ENCODE data around the gene HMX1. TPM values are rescaled to one million over a fixed set of nuclear protein-coding genes. Genes with fewer than 3 reads are reported as not detected.

Gene HMX1
- polyA plus RNA-seq, 1 of the 3 experiments (the other 2 are of a cell fraction) = 0.20 TPM

- H3F3A ChIP-seq (replicated peaks; ENCODE audit: insufficient read depth) = no peaks in the 10 kb centered on the region
- no peaks in the 10 kb centered on the region for H3K9me3 ChIP-seq
- no peak for DNase-seq
- H3K4me2 ChIP-seq = no peak overlapping the region
- H3K27me3 ChIP-seq (ENCODE audit: insufficient read depth) = no peaks in the 10 kb centered on the region
- no peak overlapping the region for H3K27ac ChIP-seq (ENCODE audit: low read depth in 2 of 2, low read length in 1 of 2)
- no peaks in the 10 kb centered on the region for H3K79me2 ChIP-seq (ENCODE audit: insufficient read depth)
- H4K20me1 ChIP-seq (ENCODE audit: insufficient read depth) = no peaks in the 10 kb centered on the region
- ChIA-PET POLR2A (no interaction called here), CTCF (interaction anchor here (1.9 kb wide), 1 partner anchor 63 kb away, joined by 7 read pairs; no protein-coding TSS in a partner anchor)
- H3K9ac ChIP-seq = no peak overlapping the region
- no peaks in the 10 kb centered on the region for H3K36me3 ChIP-seq (replicated peaks in 1 of 2; ENCODE audit: control insufficient read depth in 1 of 2, insufficient read depth in 2 of 2, low read length in 1 of 2)
- TF ChIP-seq POLR2AphosphoS5 (IDR thresholded peaks at IDR 0.05; ENCODE audit: low read depth, low read length) (no peak), GABPA (IDR thresholded peaks at IDR 0.05; ENCODE audit: low read depth) (no peak), JUND (IDR thresholded peaks at IDR 0.05) (no peak), MEF2A (IDR thresholded peaks at IDR 0.05; ENCODE audit: borderline replicate concordance, low read depth) (no peak), RAD21 (IDR thresholded peaks at IDR 0.05; ENCODE audit: low read length) (no peak), TEAD4 (IDR thresholded peaks at IDR 0.05; ENCODE audit: borderline replicate concordance, insufficient read depth) (no peak), REST (IDR thresholded peaks at IDR 0.05; ENCODE audit: low read depth, low read length) (no peak), TCF12 (IDR thresholded peaks at IDR 0.05) (no peak), MXI1 (IDR thresholded peaks at IDR 0.05; ENCODE audit: low read depth, low read length) (no peak), NFIC (IDR thresholded peaks at IDR 0.05; ENCODE audit: borderline replicate concordance) (no peak)
- 33% methylated on average over 7 of the region's 10 CpGs for WGBS (ENCODE audit: low lambda C conversion rate)
- peaks cover 0 to 4% of the 10 kb centered on the region in 2 experiments; a peak in 1 of 4 replicates for H3K4me1 ChIP-seq (ENCODE audit: control insufficient read depth in 1 of 2, insufficient read depth in 2 of 2, low read depth in 1 of 2, low read length in 1 of 2)
- no peak overlapping the region for H3K4me3 ChIP-seq (ENCODE audit: low read depth in 2 of 2, low read length in 1 of 2)
- H2AFZ ChIP-seq (ENCODE audit: low read depth) = no peak overlapping the region
- H3K9me2 ChIP-seq = no peaks in the 10 kb centered on the region
These were observed 16.7 kb downstream of the HMX1 start for GRCh38 chr4:8854931-8855330.

- H3K27me3 ChIP-seq (ENCODE audit: insufficient read depth) = no peaks in the 10 kb centered on the region
- no peak overlapping the region for H2AFZ ChIP-seq (ENCODE audit: low read depth)
- 28% methylated on average over 3 of the region's 6 CpGs for WGBS (ENCODE audit: low lambda C conversion rate)
- H3K36me3 ChIP-seq (replicated peaks in 1 of 2; ENCODE audit: control insufficient read depth in 1 of 2, insufficient read depth in 2 of 2, low read length in 1 of 2) = no peaks in the 10 kb centered on the region
- no peaks in the 10 kb centered on the region for H3K79me2 ChIP-seq (ENCODE audit: insufficient read depth)
- H3K4me2 ChIP-seq = no peak overlapping the region
- no peaks in the 10 kb centered on the region for H4K20me1 ChIP-seq (ENCODE audit: insufficient read depth)
- H3K9me2 ChIP-seq = no peaks in the 10 kb centered on the region
- CTCF ChIA-PET = interaction anchor here (1.2 to 1.9 kb wide), 2 partner anchors 64 to 173 kb away, joined by 4 to 7 read pairs; no protein-coding TSS in a partner anchor
- no peak overlapping the region for H3K9ac ChIP-seq
- peaks cover 0 to 4% of the 10 kb centered on the region in 2 experiments; a peak in 1 of 4 replicates for H3K4me1 ChIP-seq (ENCODE audit: control insufficient read depth in 1 of 2, insufficient read depth in 2 of 2, low read depth in 1 of 2, low read length in 1 of 2)
- POLR2A ChIA-PET = no interaction called here
- no peak overlapping the region for H3K4me3 ChIP-seq (ENCODE audit: low read depth in 2 of 2, low read length in 1 of 2)
- H3K27ac ChIP-seq (ENCODE audit: low read depth in 2 of 2, low read length in 1 of 2) = no peak overlapping the region
- no peak for DNase-seq
- H3F3A ChIP-seq (replicated peaks; ENCODE audit: insufficient read depth) = no peaks in the 10 kb centered on the region
- no peaks in the 10 kb centered on the region for H3K9me3 ChIP-seq
- TF ChIP-seq MXI1 (IDR thresholded peaks at IDR 0.05; ENCODE audit: low read depth, low read length) (no peak), FOSL2 (IDR thresholded peaks at IDR 0.05; ENCODE audit: borderline replicate concordance, low read depth) (no peak), MEF2A (IDR thresholded peaks at IDR 0.05; ENCODE audit: borderline replicate concordance, low read depth) (no peak), IRF3 (IDR thresholded peaks at IDR 0.05; ENCODE audit: low read depth, low read length) (no peak), POLR2AphosphoS5 (IDR thresholded peaks at IDR 0.05; ENCODE audit: low read depth, low read length) (no peak), REST (IDR thresholded peaks at IDR 0.05; ENCODE audit: low read depth, low read length) (no peak), GATA2 (CRISPR knock-in tag; IDR thresholded peaks at IDR 0.05) (no peak), FOXM1 (IDR thresholded peaks at IDR 0.05; ENCODE audit: low read depth) (no peak), SMC3 (IDR thresholded peaks at IDR 0.05; ENCODE audit: low read depth, low read length) (no peak), JUND (IDR thresholded peaks at IDR 0.05) (no peak), FOXJ3 (CRISPR knock-in tag; IDR thresholded peaks at IDR 0.05) (no peak), TCF12 (IDR thresholded peaks at IDR 0.05) (no peak), RAD21 (IDR thresholded peaks at IDR 0.05; ENCODE audit: low read length) (no peak), CTCF (IDR thresholded peaks at IDR 0.05) (no peak), RXRA (IDR thresholded peaks at IDR 0.05; ENCODE audit: borderline replicate concordance, low read depth) (no peak)
These were observed 17.6 kb downstream of the HMX1 start for GRCh38 chr4:8854016-8854415.

Measured in SK-N-SH (cell line).